Measurements from ENCODE around the gene IL1RAP. TPM values are rescaled to one million over a fixed set of nuclear protein-coding genes. Genes with fewer than 3 reads are reported as not detected.

Gene IL1RAP
- total RNA-seq, 2 donors from 2014 or later, result 17.7 to 18.0 TPM

GRCh38 chr3:190593075-190593474 is 79.2 kb downstream of the IL1RAP start:
- Histone ChIP-seq H3K27me3 (replicated peaks; ENCODE audit: insufficient read depth) (no peaks in the 10 kb centered on the region), H3K4me3 (no peak overlapping the region), H3K36me3 (no peaks in the 10 kb centered on the region), H3K27ac (no peak overlapping the region), H3K4me1 (replicated peaks) (no peaks in the 10 kb centered on the region), H3K9me3 (no peaks in the 10 kb centered on the region)
- intact Hi-C loops (cut with DNase I), result no loop called here
- WGBS, result 60% methylated on average over 2 of the region's 2 CpGs
- TF ChIP-seq CTCF (IDR thresholded peaks at IDR 0.05) (no peak), POLR2AphosphoS5 (IDR thresholded peaks at IDR 0.05) (no peak), POLR2A (IDR thresholded peaks at IDR 0.05) (no peak)
- no peak for DNase-seq (ENCODE audit: low spot score)

- Histone ChIP-seq H3K4me3 (no peak overlapping the region), H3K9me3 (no peaks in the 10 kb centered on the region), H3K27ac (no peak overlapping the region), H3K27me3 (replicated peaks; ENCODE audit: insufficient read depth) (no peaks in the 10 kb centered on the region), H3K36me3 (no peaks in the 10 kb centered on the region), H3K4me1 (replicated peaks) (no peaks in the 10 kb centered on the region)
- DNase-seq (ENCODE audit: low spot score), result no peak
- intact Hi-C loops (cut with DNase I), result no loop called here
- no peak for TF ChIP-seq CTCF (IDR thresholded peaks at IDR 0.05)
- TF ChIP-seq POLR2A (IDR thresholded peaks at IDR 0.05), result no peak
- TF ChIP-seq POLR2AphosphoS5 (IDR thresholded peaks at IDR 0.05), result no peak
- WGBS, result 69% methylated on average over 4 of the region's 4 CpGs
Observed at GRCh38 chr3:190594171-190594570, 80.3 kb downstream of the IL1RAP start.

GRCh38 chr3:190595179-190595795 is 81.4 kb downstream of the IL1RAP start:
- no peak for DNase-seq (ENCODE audit: low spot score)
- H3K4me1 ChIP-seq (replicated peaks), result no peaks in the 10 kb centered on the region
- 86% methylated on average over 9 of the region's 9 CpGs for WGBS
- H3K27me3 ChIP-seq (replicated peaks; ENCODE audit: insufficient read depth), result no peaks in the 10 kb centered on the region
- no peak overlapping the region for H3K27ac ChIP-seq
- no peaks in the 10 kb centered on the region for H3K9me3 ChIP-seq
- H3K4me3 ChIP-seq, result no peak overlapping the region
- intact Hi-C loops (cut with DNase I), result no loop called here
- TF ChIP-seq CTCF (IDR thresholded peaks at IDR 0.05) (no peak), POLR2A (IDR thresholded peaks at IDR 0.05) (no peak), POLR2AphosphoS5 (IDR thresholded peaks at IDR 0.05) (no peak)
- H3K36me3 ChIP-seq, result no peaks in the 10 kb centered on the region

GRCh38 chr3:190595807-190596206 is 81.9 kb downstream of the IL1RAP start:
- intact Hi-C loops (cut with DNase I), result no loop called here
- no peak overlapping the region for H3K4me3 ChIP-seq
- H3K27me3 ChIP-seq (replicated peaks; ENCODE audit: insufficient read depth), result no peaks in the 10 kb centered on the region
- WGBS, result 46% methylated on average over 2 of the region's 2 CpGs
- no peak for DNase-seq (ENCODE audit: low spot score)
- no peaks in the 10 kb centered on the region for H3K36me3 ChIP-seq
- H3K4me1 ChIP-seq (replicated peaks), result no peaks in the 10 kb centered on the region
- TF ChIP-seq POLR2AphosphoS5 (IDR thresholded peaks at IDR 0.05), result no peak
- no peak overlapping the region for H3K27ac ChIP-seq
- no peaks in the 10 kb centered on the region for H3K9me3 ChIP-seq

- no peaks in the 10 kb centered on the region for H3K4me1 ChIP-seq (replicated peaks)
- no peaks in the 10 kb centered on the region for H3K9me3 ChIP-seq
- H3K27ac ChIP-seq, result no peak overlapping the region
- 70% methylated on average over 5 of the region's 5 CpGs for WGBS
- H3K27me3 ChIP-seq (replicated peaks; ENCODE audit: insufficient read depth), result no peaks in the 10 kb centered on the region
- intact Hi-C loops (cut with DNase I), result no loop called here
- no peak for DNase-seq (ENCODE audit: low spot score)
- TF ChIP-seq POLR2A (IDR thresholded peaks at IDR 0.05) (no peak), POLR2AphosphoS5 (IDR thresholded peaks at IDR 0.05) (no peak)
- H3K4me3 ChIP-seq, result no peak overlapping the region
- no peaks in the 10 kb centered on the region for H3K36me3 ChIP-seq
Observed at GRCh38 chr3:190596349-190597285, 82.7 kb downstream of the IL1RAP start.

Data from prostate gland (tissue), 2 donors.